HG03108 (cell line): ENCODE data around the gene COL5A1.

Source experiments
- ATAC-seq: cut with Tn5 transposase; IDR thresholded peaks from one replicate; pipeline ENCODE4 v1.9.1; 2021; ENCODE audit warnings: moderate library complexity; ENCODE audit not compliant: unreplicated experiment

Gene COL5A1

DNA sequence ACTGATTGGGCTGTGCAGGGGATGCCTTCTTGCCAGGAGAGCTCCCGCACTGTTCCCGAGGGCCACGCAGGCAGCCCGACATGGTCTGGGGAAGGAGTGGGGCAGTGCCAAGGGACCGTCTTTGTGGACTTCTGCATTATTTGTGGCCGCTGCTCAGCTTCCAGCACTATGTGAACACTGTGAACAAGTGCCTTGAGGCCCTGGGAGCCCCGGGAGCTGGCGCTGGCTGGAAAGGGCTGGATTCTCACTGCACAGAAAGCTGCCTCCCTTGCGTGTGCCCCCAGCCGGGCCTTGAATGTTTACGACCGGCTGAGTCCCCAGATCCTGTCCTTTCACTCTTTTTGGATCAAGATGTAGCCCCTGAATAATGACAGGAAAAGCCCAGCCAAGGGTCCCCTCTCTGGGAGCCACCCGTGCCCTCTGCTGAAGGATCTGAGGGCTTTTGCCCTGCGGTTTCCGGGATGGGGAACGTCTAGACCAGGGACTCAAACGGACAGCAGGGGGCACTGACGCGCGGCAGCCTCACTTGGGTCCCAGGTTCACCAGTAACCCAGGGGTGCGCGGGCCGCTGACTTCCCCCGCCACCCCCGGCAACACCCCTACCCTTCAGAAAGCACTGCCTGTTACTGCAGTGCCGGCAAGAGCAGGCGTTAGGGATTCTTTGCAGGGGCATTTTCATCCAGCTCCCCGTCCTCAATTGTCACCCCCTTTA, 140.1 kb downstream of the COL5A1 start:
- no peak for ATAC-seq

DNA sequence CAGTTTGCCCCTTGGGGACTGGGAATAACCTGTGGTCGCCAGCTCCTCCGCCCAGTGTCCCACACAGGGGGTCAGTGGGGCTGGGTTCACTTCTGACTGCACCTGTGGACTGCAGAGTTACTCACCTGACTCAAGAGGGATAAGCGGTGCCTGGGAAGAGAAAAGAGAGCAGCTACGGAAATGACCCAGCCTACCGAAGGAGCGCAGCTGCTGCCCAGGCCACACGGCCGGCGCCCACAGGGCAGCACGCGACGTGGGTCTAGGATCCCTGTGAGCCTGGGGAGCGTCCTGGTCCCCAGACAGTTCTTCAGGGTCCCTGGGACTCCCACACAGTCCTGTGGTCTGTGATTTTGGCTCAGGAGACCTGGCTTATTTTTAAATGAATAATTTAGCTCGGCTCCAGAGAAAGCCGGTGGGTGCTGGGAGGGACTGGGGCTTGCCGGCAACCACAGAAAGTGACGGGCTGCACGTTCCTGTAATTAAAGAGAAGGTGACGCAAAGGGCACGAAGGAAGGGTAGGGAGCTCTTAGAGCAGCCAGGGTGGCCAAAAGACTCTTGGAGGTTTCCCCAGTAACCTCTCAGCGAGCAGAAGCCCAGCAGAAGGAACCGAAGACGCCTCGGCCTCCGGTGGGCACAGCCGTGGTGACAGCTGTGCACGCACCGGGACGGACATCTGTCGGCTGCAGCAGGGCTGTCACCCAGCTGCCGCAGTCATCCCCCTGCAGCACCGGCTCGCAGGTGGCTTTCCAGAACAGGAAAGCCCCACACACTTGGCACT, 141.5 kb downstream of the COL5A1 start:
- no peak for ATAC-seq

DNA sequence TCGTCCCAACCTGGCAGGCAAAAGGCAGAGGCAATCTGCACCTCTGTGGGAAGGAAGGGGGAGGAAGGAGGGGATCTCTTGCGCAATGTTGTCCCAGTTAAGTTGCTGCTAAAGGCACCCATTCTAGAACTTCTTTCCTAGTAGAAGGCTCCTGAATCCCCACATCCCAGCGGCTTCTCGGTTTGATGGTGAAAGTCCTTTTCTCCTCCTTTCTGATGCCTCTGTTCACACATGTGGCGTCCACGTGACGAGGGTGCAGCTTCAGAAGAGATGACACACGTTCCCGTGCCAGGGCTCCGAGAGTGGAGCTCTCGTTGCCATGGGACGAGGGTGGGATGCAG, 142.1 kb downstream of the COL5A1 start:
- no peak for ATAC-seq

DNA sequence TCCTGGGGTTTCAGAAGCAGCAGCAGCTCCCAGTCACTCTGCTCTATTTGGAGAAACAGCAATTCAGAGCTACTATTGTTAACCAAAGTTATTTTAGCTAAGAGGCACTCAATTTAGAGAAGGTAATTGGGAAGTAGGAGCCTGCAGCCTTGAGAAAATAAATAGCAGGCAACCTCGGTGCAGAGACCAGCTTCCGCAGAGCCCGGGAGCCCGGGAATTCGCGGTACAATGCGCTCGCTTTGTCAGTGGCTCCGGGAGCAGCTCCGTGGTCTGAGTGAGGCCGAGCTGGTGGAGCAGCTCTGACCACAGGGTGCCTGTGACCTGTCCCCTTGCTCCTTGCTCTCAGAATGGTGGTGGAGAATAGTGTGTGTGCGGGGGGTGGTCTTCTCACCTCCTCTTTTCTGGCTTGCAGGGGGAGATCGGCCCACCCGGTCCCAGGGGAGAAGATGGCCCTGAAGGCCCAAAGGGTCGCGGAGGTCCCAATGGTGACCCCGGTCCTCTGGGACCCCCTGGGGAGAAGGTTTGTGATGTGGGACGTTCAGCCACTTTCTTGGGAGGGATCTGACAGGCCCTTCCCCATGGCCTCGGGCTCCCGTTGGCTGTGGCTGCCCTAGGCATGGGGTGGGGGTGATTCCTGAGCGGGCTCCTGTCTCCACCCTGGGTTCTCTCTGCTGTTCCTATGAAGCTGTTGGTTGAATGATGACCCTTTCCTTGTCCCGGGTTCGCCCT, 143.1 kb downstream of the COL5A1 start:
- no peak for ATAC-seq

DNA sequence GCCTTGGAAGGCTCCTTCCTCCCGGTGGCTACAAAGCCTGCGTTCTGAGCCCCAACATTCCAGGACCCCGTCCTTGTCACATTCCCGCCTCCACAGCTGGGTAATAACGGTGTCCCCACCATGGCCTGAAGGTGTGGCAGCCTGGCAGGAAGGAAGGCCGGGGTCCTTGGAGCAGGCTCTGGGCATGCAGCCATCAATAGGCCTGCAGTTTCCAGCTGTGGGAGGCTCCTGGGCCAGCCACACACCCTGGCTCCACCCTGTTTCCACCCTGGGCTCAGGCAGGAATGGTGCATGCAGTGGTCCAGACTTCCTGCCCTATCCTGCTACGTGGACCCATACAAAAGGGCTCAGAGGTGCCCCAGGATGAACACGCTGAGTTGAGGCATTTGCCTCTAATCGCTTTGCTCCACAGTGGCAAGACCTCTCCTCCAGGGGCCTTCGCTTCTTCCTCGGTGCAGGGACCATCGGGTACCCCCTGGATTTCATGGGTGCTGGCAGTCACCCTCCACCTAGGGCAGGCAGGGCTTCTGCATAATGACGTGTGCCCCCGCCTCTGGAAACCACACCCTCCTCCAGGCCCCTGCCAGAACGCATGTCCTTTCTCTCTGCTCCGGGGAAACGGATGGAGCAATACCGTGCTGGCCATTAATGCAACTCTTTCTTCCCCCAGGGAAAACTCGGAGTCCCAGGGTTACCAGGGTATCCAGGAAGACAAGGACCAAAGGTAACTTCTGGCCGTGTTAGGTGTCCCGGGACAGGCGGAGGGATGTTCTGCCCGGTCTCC, 143.9 kb downstream of the COL5A1 start:
- no peak for ATAC-seq

DNA sequence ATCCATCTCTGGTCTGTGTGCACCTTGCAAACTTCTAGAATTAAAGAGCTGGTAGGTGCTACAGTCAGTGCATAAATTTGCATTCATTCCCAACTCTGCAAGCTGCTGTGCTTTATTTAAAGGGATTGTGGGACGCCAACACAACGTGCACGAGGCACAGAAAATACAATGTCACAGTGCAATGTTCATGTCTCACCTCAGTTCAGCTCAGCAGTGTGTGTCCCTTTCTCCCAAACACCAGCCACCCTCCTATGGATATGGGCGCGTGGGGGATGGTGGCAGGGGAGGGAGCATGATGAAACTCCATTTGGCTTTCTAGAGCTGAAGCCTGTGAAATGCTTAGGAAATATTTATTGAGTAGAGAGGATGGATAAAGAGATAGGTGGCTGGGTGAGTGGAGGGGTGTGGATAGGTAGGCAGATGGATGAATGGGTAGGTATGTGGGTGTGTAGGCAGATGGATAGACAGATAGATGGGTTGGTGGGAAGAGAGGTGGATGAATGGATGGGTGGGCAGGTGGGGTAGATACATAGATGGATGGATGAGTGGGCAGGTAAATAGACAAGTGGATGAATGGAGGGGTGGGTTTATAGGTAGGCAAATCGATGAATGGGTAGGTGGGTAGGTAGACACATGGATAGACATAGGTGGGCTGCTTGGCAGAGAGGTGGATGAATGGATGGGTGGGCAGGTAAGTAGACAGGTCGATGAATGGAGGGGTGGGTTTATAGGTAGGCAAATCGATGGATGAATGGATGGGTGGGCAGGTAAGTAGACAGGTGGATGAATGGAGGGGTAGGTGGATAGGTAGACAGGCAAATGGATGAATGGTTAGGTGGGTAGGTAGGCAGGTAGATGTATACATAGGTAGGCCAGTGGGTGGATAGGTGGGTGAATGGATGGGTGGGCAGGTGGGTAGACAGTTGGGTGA, 146.3 kb downstream of the COL5A1 start:
- ATAC-seq: no peak

DNA sequence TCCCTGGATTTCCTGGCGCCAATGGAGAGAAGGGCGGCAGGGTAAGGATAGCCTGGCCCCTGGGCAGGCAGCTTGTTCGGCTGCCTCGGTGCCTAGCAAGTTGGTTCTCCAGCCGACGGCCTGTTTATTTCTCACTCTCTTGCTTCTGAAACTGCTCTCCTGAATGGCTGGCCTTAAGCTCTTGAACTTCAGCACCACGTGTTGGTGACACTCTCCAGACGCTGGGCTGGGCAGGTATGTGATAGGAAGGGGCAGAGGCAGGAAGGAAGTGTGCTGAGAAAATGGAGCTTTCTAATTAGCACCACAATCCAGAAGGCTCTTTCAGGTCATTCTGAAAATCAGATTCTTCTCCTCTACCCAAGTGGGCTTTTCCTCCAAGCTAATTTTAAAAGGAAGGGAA, 147.6 kb downstream of the COL5A1 start:
- ATAC-seq: no peak

DNA sequence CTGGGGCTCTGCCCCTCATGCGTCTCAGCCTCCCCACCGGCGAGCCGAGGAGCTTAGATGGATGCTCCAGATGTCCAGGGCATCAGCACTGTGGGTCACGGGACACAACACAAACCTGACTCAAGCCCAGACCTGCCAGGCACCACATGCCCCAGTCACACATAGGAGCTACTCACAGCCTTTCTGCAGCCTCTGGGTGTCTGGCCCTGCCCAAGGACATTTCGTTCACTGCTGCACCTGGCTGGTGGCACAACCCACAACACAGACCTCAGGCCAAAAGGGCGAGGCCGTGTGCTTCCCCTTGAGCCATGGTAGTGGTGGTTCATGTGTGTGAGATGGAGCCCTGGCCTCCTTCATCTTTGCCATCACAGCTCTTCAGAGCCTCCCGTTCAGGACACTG, 149.4 kb downstream of the COL5A1 start:
- no peak for ATAC-seq

DNA sequence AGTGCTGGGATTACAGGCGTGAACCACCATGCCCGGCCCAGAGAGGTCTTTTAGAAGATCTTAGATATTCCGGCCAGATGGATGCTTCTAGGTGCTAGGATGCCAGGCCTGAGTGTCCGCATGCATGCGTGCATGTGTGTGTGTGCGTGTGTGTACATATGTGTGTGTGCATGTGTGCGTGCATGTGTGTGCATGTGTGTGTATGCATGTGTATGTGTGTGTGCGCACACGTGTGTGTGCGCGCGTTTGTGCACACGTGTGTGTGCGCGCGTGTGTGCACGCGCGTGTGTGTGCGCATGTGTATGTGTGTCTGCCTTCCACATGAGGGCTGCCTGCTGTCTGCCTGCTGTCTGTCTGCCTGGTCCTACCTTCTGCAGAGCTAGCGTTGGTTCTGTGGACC, 151.0 kb downstream of the COL5A1 start:
- ATAC-seq: no peak

DNA sequence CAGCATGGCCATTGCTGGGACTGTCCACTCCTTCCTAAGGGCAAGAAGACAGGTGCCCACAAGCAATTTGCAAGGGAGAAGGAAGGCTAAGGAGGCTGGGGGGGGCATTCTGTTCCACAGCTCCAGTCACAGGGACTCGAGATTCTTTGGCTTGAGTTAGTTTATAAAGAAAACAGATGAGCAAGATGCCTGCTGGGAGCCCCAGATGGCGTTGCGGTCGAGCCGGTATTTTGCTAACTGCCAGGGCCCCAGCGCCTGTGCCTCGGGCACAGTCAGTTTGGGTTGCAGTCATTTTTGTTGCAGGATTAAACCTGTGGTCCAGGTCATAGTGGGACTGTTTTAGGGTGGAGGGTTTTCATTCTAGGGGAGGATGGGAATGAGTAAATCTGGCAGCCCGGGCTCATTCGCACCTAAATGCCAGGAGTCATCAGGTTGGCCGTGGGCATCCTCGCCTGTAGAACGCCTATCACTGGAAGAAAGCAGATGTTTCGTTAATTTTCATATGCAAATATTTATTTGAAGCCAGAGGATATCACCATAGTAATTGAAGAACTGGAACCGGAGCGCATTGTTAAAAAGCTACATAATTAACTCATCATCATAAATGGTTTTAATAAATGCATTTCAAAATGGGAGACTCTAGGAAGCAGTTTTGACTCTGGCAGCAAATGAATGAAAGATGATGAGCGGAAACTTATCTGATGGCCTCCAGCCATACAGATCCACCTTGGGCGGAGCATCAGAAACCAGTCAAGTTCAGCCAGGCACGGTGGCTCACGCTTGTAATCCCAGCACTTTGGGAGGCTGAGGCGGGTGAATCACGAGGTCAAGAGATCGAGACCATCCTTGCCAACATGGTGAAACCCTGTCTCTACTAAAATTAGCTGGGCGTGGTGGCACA, 151.9 kb downstream of the COL5A1 start:
- no peak for ATAC-seq

DNA sequence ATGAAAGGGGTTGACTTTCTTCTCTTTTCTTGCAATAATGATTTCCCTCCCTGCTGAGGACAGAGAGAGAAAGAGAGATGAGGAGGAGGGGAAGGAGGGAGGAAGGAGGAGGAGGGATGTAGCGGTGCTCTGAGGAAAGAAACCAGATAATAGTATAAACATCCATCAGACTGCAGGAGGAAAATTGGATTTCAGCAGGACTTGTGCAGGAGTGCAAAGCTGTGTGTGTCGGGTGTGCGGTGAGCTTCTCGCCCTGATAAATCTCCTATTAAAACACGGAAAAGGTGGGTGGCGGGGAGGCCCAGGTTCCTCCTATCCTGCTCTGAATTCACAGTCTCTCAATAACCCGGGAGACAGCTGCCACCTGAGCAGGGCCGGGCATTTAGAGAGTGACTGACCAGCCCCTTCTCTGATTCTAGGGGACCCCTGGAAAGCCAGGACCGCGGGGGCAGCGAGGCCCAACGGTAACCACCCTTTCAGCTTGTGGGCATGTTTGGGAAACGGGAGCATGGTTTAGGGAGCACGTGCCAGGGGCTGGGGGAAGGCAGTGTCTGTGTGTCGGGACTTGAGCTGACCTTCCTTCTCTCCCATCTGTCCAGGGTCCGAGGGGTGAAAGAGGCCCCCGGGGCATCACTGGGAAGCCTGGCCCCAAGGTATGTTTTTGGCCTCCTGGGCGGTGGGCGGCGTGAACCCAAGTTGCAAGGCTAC, 153.2 kb downstream of the COL5A1 start:
- no peak for ATAC-seq

DNA sequence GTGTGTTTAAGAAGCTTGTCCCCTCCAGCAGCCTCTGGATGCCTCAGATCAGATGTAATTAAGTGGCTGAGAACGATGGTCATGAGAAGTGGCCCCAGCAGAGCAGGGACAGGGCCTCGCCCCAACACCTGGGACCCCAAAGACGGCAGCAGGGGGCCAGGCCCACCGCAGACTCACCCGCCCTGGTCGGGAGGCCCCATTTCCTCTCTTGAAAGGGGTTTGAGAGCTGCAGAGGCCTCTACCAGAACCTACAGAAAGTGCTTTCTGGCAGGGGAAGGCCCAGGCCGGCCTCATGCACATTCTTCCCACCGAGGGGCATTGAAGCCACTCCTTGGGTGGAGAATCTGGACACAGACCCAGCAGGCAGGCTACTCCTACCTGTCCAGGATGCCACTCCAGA, 153.8 kb downstream of the COL5A1 start:
- ATAC-seq: no peak

DNA sequence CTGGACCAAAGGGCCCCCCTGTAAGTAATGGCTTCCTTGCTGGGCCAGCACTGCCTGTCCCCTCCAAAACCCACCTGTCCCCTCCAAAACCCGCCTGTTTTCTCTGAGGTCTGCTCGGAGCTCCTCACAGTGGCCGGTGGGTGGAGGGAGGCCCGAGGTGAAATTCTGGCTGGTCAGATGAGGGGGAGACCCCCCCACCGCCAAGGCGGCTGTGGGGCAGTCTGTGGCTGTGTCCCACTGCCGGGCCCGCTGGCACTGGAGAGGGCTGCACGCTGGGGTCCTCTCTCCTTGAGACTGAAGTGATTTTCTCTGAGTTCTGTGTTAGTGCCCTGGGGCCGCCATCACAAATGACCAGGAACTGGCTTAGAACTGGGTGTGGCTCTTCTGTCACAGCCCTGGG, 155.3 kb downstream of the COL5A1 start:
- ATAC-seq: no peak

DNA sequence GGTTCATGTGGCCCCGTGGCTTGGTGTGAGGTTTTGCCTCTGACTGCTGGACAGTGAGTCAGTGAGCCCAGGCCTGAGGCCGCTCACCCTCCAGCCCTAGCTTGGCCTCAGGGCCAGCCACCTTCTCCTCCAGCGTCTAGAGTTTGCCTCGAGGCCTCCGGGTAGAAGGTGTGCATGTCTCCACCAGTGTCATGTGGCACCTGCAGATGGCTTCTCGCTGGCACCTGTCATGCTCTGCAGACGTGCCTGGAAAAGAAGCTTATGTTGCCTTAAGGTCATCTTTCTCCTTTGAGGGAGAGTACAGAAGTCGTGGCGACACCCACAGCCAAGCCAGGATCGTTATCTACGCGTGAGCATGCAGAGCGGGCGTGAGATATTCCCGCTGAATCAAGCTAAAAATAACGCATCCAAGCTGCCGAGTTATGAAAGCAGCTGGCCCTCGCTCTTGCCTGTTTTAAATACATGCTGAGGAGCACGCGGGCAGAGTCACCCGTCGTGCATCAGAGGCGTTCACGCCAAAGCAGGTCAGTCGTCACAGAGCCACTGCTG, 159.3 kb downstream of the COL5A1 start:
- no peak for ATAC-seq

DNA sequence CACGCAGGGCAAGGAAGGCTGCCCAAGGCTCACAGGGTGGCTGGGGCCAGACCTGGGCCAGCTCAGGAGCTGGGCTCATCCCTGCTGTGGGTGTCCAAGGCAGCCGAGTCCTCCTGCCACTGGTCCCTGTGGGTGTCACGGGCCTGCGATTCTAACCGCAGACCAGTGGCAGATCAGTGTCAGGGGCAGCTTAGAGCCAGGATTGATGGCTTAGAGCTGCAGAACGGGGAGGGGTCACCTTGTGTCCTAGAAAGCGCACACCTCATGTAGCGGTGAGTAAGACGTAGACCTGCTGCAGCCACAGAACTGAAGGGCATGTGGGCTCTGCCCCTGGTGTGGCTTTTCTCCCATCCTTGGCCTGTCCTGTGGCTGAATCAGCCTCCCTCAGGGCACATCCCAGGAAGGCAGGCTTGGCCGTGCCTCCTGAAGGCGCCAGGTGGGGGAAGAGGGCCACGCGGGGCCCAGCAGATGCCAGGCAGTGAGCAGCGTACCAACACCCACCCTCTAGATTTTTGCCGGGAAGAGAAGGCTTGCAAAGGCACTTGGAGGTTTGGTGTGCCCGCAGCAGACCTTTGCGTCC, 160.7 kb downstream of the COL5A1 start:
- ATAC-seq: no peak

DNA sequence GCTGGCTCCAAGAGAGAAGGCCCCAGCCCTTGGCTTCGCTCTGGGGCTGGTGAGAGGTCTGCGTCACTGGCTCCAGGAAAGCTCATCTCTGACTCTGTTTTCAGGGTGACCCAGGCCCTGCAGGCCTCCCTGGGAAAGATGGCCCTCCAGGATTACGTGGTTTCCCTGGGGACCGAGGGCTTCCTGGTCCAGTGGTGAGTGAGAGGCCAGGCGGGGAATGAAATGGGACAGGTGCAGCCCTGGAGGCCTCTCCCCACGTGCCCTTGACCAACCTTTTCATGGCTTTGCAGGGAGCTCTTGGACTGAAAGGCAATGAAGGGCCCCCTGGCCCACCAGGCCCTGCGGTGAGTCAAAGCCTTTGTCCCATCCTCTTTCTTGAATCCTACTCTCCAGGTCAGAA, 163.3 kb downstream of the COL5A1 start:
- no peak for ATAC-seq

DNA sequence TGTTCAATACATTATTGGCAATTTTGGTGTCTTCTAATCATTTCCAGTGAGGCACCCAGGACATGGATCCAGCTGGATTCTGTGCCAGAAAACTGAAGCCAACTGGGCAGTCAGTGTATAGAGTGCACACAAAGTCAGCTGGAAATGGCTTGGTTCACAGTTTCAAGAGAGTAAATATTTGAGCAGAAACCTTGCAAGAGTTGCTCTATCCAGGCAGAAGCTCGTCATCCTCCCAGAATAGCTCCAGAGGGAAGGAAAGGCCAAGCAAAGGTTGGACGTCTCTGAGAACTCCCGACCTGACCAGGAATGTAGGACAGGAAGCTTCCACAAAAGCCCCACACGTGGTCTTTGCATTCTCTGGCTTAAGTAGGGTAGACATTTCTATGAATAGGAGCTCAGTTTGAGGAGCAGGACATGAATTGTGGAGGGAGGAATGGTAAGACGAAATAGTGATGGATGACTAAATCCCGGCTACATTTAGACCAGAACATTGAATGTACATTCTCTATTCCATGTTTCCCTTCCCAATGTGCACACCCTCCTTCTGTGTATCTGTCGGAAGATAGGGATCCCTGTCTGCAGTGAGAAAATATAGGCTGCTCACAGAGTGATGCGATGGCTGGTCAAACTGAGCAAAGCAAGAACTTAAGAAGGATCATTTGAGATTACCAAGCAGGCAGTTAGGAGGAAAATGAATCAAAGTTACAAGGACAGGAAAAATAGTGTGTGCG, 166.3 kb downstream of the COL5A1 start:
- no peak for ATAC-seq
